ENCODE results near the gene CCDC186.

DNA sequence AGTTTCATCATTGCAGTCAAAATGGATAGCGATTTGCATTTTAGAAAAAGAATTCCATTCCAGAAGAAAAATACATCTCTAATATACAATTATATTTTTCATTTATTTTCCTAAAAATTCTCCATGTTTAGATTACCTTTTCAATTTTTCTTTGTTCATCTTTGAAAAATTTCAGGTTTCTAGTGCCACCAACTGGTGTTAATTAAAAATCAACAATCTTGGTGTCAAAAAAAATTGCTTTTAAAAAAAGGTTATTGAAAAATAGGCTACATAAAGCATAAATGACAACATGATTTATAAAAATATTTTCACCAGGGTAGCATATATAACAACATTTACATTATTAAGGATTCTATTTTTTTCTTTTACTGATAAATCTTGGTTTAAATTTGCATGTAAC is 53.0 kb downstream of the CCDC186 start:
- TF ChIP-seq, protein P1, sequence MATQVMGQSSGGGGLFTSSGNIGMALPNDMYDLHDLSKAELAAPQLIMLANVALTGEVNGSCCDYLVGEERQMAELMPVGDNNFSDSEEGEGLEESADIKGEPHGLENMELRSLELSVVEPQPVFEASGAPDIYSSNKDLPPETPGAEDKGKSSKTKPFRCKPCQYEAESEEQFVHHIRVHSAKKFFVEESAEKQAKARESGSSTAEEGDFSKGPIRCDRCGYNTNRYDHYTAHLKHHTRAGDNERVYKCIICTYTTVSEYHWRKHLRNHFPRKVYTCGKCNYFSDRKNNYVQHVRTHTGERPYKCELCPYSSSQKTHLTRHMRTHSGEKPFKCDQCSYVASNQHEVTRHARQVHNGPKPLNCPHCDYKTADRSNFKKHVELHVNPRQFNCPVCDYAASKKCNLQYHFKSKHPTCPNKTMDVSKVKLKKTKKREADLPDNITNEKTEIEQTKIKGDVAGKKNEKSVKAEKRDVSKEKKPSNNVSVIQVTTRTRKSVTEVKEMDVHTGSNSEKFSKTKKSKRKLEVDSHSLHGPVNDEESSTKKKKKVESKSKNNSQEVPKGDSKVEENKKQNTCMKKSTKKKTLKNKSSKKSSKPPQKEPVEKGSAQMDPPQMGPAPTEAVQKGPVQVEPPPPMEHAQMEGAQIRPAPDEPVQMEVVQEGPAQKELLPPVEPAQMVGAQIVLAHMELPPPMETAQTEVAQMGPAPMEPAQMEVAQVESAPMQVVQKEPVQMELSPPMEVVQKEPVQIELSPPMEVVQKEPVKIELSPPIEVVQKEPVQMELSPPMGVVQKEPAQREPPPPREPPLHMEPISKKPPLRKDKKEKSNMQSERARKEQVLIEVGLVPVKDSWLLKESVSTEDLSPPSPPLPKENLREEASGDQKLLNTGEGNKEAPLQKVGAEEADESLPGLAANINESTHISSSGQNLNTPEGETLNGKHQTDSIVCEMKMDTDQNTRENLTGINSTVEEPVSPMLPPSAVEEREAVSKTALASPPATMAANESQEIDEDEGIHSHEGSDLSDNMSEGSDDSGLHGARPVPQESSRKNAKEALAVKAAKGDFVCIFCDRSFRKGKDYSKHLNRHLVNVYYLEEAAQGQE (IDR thresholded peaks at IDR 0.05; ENCODE audit: borderline replicate concordance) = no peak
- TF ChIP-seq CTCF (IDR thresholded peaks at IDR 0.05; ENCODE audit: poor library complexity, severe bottlenecking) (peak; percentile 28), EZH2 (IDR thresholded peaks at IDR 0.05; ENCODE audit: borderline replicate concordance, insufficient read depth, low read length, poor library complexity, severe bottlenecking) (no peak)
